GM21423 (cell line): ENCODE data around the gene IFI16.
"Not testable (repeated sequence)": the region's sequence is repeated elsewhere in the genome, so short reads cannot be mapped to it uniquely, and the experiment has no call there.

Experiments used
- ATAC-seq: cut with Tn5 transposase; IDR thresholded peaks from one replicate; pipeline ENCODE4 v1.9.1; 2021; ENCODE audit warnings: mild to moderate bottlenecking, moderate library complexity; ENCODE audit not compliant: unreplicated experiment

IFI16 gene

GRCh38 chr1:159092036-159092760 lies 82.5 kb downstream of the IFI16 start:
- ATAC-seq: no peak

- no peak for ATAC-seq
Observed at GRCh38 chr1:159098596-159098995, 88.9 kb downstream of the IFI16 start.

GRCh38 chr1:159100589-159100988 lies 90.9 kb downstream of the IFI16 start:
- no peak for ATAC-seq

GRCh38 chr1:159103021-159103420 lies 93.3 kb downstream of the IFI16 start:
- not testable (repeated sequence) for ATAC-seq
